Trophoblast cell (in vitro differentiated cells and primary cell): ENCODE measurements around the gene ADCY3.

ENCODE experiments used
- DNase-seq, 2 donors: peaks; one replicate each; pipeline ENCODE4 v3.0.0-alpha.2; 2016
- H2AFZ ChIP-seq: 2 replicates; pipeline ENCODE4 v1.6.1; 2013; ENCODE audit warnings: low read length, moderate library complexity, mild to moderate bottlenecking; ENCODE audit not compliant: insufficient read depth, poor library complexity
- H2AK5ac ChIP-seq: 2 replicates; pipeline ENCODE4 v1.6.1; 2013; ENCODE audit warnings: mild to moderate bottlenecking, low read length
- H2BK120ac ChIP-seq: 2 replicates; pipeline ENCODE4 v1.6.1; 2013; ENCODE audit warnings: low read length, mild to moderate bottlenecking, moderate library complexity; ENCODE audit not compliant: insufficient read depth, poor library complexity
- H2BK12ac ChIP-seq: 2 replicates; pipeline ENCODE4 v1.6.1; 2013; ENCODE audit warnings: mild to moderate bottlenecking, low read length, moderate library complexity
- H2BK5ac ChIP-seq: 2 replicates; pipeline ENCODE4 v1.6.1; 2013; ENCODE audit warnings: low read length, low read depth, moderate library complexity, mild to moderate bottlenecking; ENCODE audit not compliant: poor library complexity
- H3K14ac ChIP-seq: 2 replicates; pipeline ENCODE4 v1.6.1; 2013; ENCODE audit warnings: mild to moderate bottlenecking, low read length
- H3K18ac ChIP-seq: 2 replicates; pipeline ENCODE4 v1.6.1; 2013; ENCODE audit warnings: mild to moderate bottlenecking, low read length
- H3K23ac ChIP-seq: 2 replicates; pipeline ENCODE4 v1.6.1; 2013; ENCODE audit warnings: low read length
- H3K27ac ChIP-seq: 2 replicates; pipeline ENCODE4 v1.5.1; 2013; ENCODE audit warnings: low read depth, mild to moderate bottlenecking, inconsistent platforms, low read length, moderate library complexity
- H3K27me3 ChIP-seq: 2 replicates; pipeline ENCODE4 v1.6.1; 2013; ENCODE audit warnings: inconsistent platforms, mild to moderate bottlenecking, low read length, moderate library complexity; ENCODE audit not compliant: insufficient read depth
- H3K36me3 ChIP-seq, 2 experiments: 1 replicate in 1 of 2; 2 replicates in 1 of 2; pipeline ENCODE4 v1.6.1; 2013; ENCODE audit warnings: low read length in 2 of 2, mild to moderate bottlenecking in 2 of 2, moderate library complexity in 1 of 2; ENCODE audit not compliant: insufficient read depth in 2 of 2, control insufficient read depth in 1 of 2
- H3K4ac ChIP-seq: 2 replicates; pipeline ENCODE4 v1.6.1; 2013; ENCODE audit warnings: low read depth, mild to moderate bottlenecking, low read length, moderate library complexity
- H3K4me1 ChIP-seq, 2 experiments: 1 replicate in 1 of 2; 2 replicates in 1 of 2; pipeline ENCODE4 v1.6.1; 2013; ENCODE audit warnings: low read length in 2 of 2, mild to moderate bottlenecking in 2 of 2, moderate library complexity in 1 of 2; ENCODE audit not compliant: insufficient read depth in 2 of 2, control insufficient read depth in 1 of 2
- H3K4me2 ChIP-seq: 2 replicates; pipeline ENCODE4 v1.6.1; 2013; ENCODE audit warnings: inconsistent platforms, mild to moderate bottlenecking, low read length, moderate library complexity
- H3K4me3 ChIP-seq: 2 replicates; pipeline ENCODE4 v1.5.1; 2013; ENCODE audit warnings: mild to moderate bottlenecking, low read depth, low read length, inconsistent platforms
- H3K79me1 ChIP-seq: one replicate; pipeline ENCODE4 v1.6.1; 2013; ENCODE audit warnings: low read length
- H3K79me2 ChIP-seq: 2 replicates; pipeline ENCODE4 v1.6.1; 2013; ENCODE audit warnings: low read length, mild to moderate bottlenecking; ENCODE audit not compliant: control insufficient read depth, insufficient read depth, poor library complexity
- H3K9ac ChIP-seq: 2 replicates; pipeline ENCODE4 v1.6.1; 2013; ENCODE audit warnings: mild to moderate bottlenecking, low read length
- H3K9me3 ChIP-seq: 2 replicates; pipeline ENCODE4 v1.6.1; 2013; ENCODE audit warnings: low read depth, mild to moderate bottlenecking, control low read depth, inconsistent platforms, low read length; ENCODE audit not compliant: insufficient read depth
- H4K12ac ChIP-seq: 2 replicates; pipeline ENCODE4 v1.6.1; 2013; ENCODE audit warnings: low read depth, mild to moderate bottlenecking, low read length, moderate library complexity
- H4K8ac ChIP-seq: 2 replicates; pipeline ENCODE4 v1.6.1; 2013; ENCODE audit warnings: low read depth, mild to moderate bottlenecking, low read length, moderate library complexity
- H4K91ac ChIP-seq: one replicate; pipeline ENCODE4 v1.6.1; 2013; ENCODE audit warnings: low read depth, mild to moderate bottlenecking, low read length, moderate library complexity
- WGBS: extraction: QIAGEN DNeasy Blood & Tissue Kit; methylation state at CpG from one replicate; pipeline ENCODE4 v1.1.7; 2013; ENCODE audit warnings: missing lambda C conversion rate; ENCODE audit not compliant: insufficient read length, insufficient coverage; ENCODE audit errors: extremely low coverage; 5-methylcytosine and 5-hydroxymethylcytosine counted together

Gene ADCY3

GRCh38 chr2:24863641-24864040 lies 56.4 kb downstream of the ADCY3 start:
- no peaks in the 10 kb centered on the region for H3K79me1 ChIP-seq
- H3K9ac ChIP-seq: no peak overlapping the region
- H4K91ac ChIP-seq: no peak overlapping the region
- H2BK5ac ChIP-seq: no peak overlapping the region
- no peak overlapping the region for H4K12ac ChIP-seq
- H3K4me2 ChIP-seq: no peak overlapping the region
- no peak for DNase-seq
- H3K14ac ChIP-seq: no peak overlapping the region
- H4K8ac ChIP-seq: no peak overlapping the region
- H2AFZ ChIP-seq: no peak overlapping the region
- no peak overlapping the region for H3K23ac ChIP-seq
- H2BK12ac ChIP-seq: no peak overlapping the region
- H2AK5ac ChIP-seq: no peak overlapping the region
- H3K4ac ChIP-seq: no peak overlapping the region
- no peaks in the 10 kb centered on the region for H3K79me2 ChIP-seq
- H3K18ac ChIP-seq: no peak overlapping the region
- no peak overlapping the region for H2BK120ac ChIP-seq
- H3K9me3 ChIP-seq: peaks cover 2% of the 10 kb centered on the region
- no CpG with 5 or more reads among the region's 3 CpGs for WGBS
- no peaks in the 10 kb centered on the region for H3K4me1 ChIP-seq
- H3K27me3 ChIP-seq: no peaks in the 10 kb centered on the region
- H3K36me3 ChIP-seq: no peaks in the 10 kb centered on the region
- no peak overlapping the region for H3K27ac ChIP-seq
- H3K4me3 ChIP-seq: no peak overlapping the region

- H3K4me2 ChIP-seq: no peak overlapping the region
- H3K14ac ChIP-seq: no peak overlapping the region
- H2BK12ac ChIP-seq: no peak overlapping the region
- H3K36me3 ChIP-seq: no peaks in the 10 kb centered on the region
- DNase-seq: no peak
- no peaks in the 10 kb centered on the region for H3K4me1 ChIP-seq
- H3K79me1 ChIP-seq: no peaks in the 10 kb centered on the region
- H4K12ac ChIP-seq: no peak overlapping the region
- no peak overlapping the region for H2BK5ac ChIP-seq
- no CpG with 5 or more reads among the region's 11 CpGs for WGBS
- H3K18ac ChIP-seq: no peak overlapping the region
- H3K27me3 ChIP-seq: no peaks in the 10 kb centered on the region
- no peak overlapping the region for H2BK120ac ChIP-seq
- no peak overlapping the region for H3K23ac ChIP-seq
- no peak overlapping the region for H3K9ac ChIP-seq
- no peak overlapping the region for H2AK5ac ChIP-seq
- H3K4me3 ChIP-seq: no peak overlapping the region
- H3K4ac ChIP-seq: no peak overlapping the region
- H2AFZ ChIP-seq: no peak overlapping the region
- H3K79me2 ChIP-seq: no peaks in the 10 kb centered on the region
- H3K9me3 ChIP-seq: peaks cover 2% of the 10 kb centered on the region
- H4K8ac ChIP-seq: no peak overlapping the region
- no peak overlapping the region for H3K27ac ChIP-seq
- H4K91ac ChIP-seq: no peak overlapping the region
These were observed 58.5 kb downstream of the ADCY3 start for GRCh38 chr2:24861500-24861899.

GRCh38 chr2:24860631-24861030 lies 59.4 kb downstream of the ADCY3 start:
- H3K36me3 ChIP-seq: no peaks in the 10 kb centered on the region
- H3K4me2 ChIP-seq: no peak overlapping the region
- no peak overlapping the region for H2AK5ac ChIP-seq
- H4K12ac ChIP-seq: no peak overlapping the region
- no peak overlapping the region for H4K91ac ChIP-seq
- no peaks in the 10 kb centered on the region for H3K27me3 ChIP-seq
- no peak for DNase-seq
- no peaks in the 10 kb centered on the region for H3K79me2 ChIP-seq
- no peaks in the 10 kb centered on the region for H3K79me1 ChIP-seq
- no peak overlapping the region for H3K23ac ChIP-seq
- H2BK5ac ChIP-seq: no peak overlapping the region
- H3K9me3 ChIP-seq: peaks cover 2% of the 10 kb centered on the region
- H3K14ac ChIP-seq: no peak overlapping the region
- H3K4ac ChIP-seq: no peak overlapping the region
- no peak overlapping the region for H3K27ac ChIP-seq
- WGBS: no CpG with 5 or more reads among the region's 7 CpGs
- H3K4me3 ChIP-seq: no peak overlapping the region
- no peak overlapping the region for H2BK12ac ChIP-seq
- no peak overlapping the region for H2AFZ ChIP-seq
- no peak overlapping the region for H4K8ac ChIP-seq
- H3K18ac ChIP-seq: no peak overlapping the region
- peaks cover 5% of the 10 kb centered on the region in 2 experiments for H3K4me1 ChIP-seq
- H3K9ac ChIP-seq: no peak overlapping the region
- H2BK120ac ChIP-seq: no peak overlapping the region

- Histone ChIP-seq H2BK5ac (no peak overlapping the region), H3K4me2 (no peak overlapping the region)
- DNase-seq: no peak
These were observed 60.0 kb downstream of the ADCY3 start for GRCh38 chr2:24859968-24860600.

More at GRCh38 chr2:24859968-24860600, 60.0 kb downstream of the ADCY3 start:
- Histone ChIP-seq H4K8ac (no peak overlapping the region), H3K9me3 (peaks cover 2% of the 10 kb centered on the region), H3K36me3 (no peaks in the 10 kb centered on the region), H2BK12ac (no peak overlapping the region), H3K4me1 (peaks cover 6% of the 10 kb centered on the region in 2 experiments), H3K18ac (no peak overlapping the region), H3K23ac (no peak overlapping the region), H3K79me1 (no peaks in the 10 kb centered on the region), H3K4ac (no peak overlapping the region), H3K9ac (no peak overlapping the region), H3K4me3 (no peak overlapping the region), H2AK5ac (no peak overlapping the region), H2AFZ (no peak overlapping the region), H3K79me2 (no peaks in the 10 kb centered on the region), H4K91ac (no peak overlapping the region), H3K27ac (no peak overlapping the region), H3K14ac (no peak overlapping the region), H2BK120ac (no peak overlapping the region), H3K27me3 (no peaks in the 10 kb centered on the region), H4K12ac (no peak overlapping the region)
- WGBS: no CpG with 5 or more reads among the region's 15 CpGs
